ENCODE data around the gene KIAA2012.
"Not testable (repeated sequence)": the region's sequence is repeated elsewhere in the genome, so short reads cannot be mapped to it uniquely, and the experiment has no call there.

KIAA2012 gene

GRCh38 chr2:202121532-202122162 lies 48.6 kb downstream of the KIAA2012 start:
- DNase-seq: no peak

- DNase-seq: no peak
These were observed 49.1 kb downstream of the KIAA2012 start for GRCh38 chr2:202122163-202122540.

GRCh38 chr2:202122980-202123720 lies 50.1 kb downstream of the KIAA2012 start:
- no peak for DNase-seq

GRCh38 chr2:202124286-202124685 lies 51.2 kb downstream of the KIAA2012 start:
- no peak for DNase-seq

- no peak for DNase-seq
These were observed 54.8 kb downstream of the KIAA2012 start for GRCh38 chr2:202127687-202128331.

GRCh38 chr2:202129841-202130240 lies 56.8 kb downstream of the KIAA2012 start:
- no peak for DNase-seq

- no peak for DNase-seq
These were observed 60.3 kb downstream of the KIAA2012 start for GRCh38 chr2:202133200-202133908.

- no peak for DNase-seq
These were observed 60.8 kb downstream of the KIAA2012 start for GRCh38 chr2:202133909-202134265.

GRCh38 chr2:202135091-202135874 lies 62.2 kb downstream of the KIAA2012 start:
- DNase-seq: peak; percentile 96

- not testable (repeated sequence) for DNase-seq
These were observed 63.0 kb downstream of the KIAA2012 start for GRCh38 chr2:202136039-202136438.

GRCh38 chr2:202136526-202136925 lies 63.5 kb downstream of the KIAA2012 start:
- no peak for DNase-seq

- DNase-seq: no peak
These were observed 67.6 kb downstream of the KIAA2012 start for GRCh38 chr2:202140522-202141252.

GRCh38 chr2:202141329-202141947 lies 68.4 kb downstream of the KIAA2012 start:
- no peak for DNase-seq

GRCh38 chr2:202142540-202142939 lies 69.5 kb downstream of the KIAA2012 start:
- DNase-seq: no peak

- no peak for DNase-seq
These were observed 74.7 kb downstream of the KIAA2012 start for GRCh38 chr2:202147775-202148174.

- no peak for DNase-seq
These were observed 75.6 kb downstream of the KIAA2012 start for GRCh38 chr2:202148515-202149154.

GRCh38 chr2:202149155-202149762 lies 76.2 kb downstream of the KIAA2012 start:
- no peak for DNase-seq

GRCh38 chr2:202149936-202150335 lies 76.9 kb downstream of the KIAA2012 start:
- no peak for DNase-seq

- no peak for DNase-seq
These were observed 79.2 kb downstream of the KIAA2012 start for GRCh38 chr2:202152104-202152715.

- no peak for DNase-seq
These were observed 81.6 kb downstream of the KIAA2012 start for GRCh38 chr2:202154613-202155012.
